ENCODE results near the gene TRIM41.
"Not testable (repeated sequence)": the region's sequence is repeated elsewhere in the genome, so short reads cannot be mapped to it uniquely, and the experiment has no call there.

The TRIM41 gene

GRCh38 chr5:181212934-181213333, 10.1 kb upstream of the TRIM41 start:
- TF ChIP-seq OSR1 (CRISPR knock-in tag; IDR thresholded peaks at IDR 0.05) (no peak), CSRNP3 (CRISPR knock-in tag; IDR thresholded peaks at IDR 0.05) (no peak), SNAI2 (CRISPR knock-in tag; IDR thresholded peaks at IDR 0.05) (no peak), CREB5 (CRISPR knock-in tag; IDR thresholded peaks at IDR 0.05; ENCODE audit: low read depth) (no peak), BACH2 (CRISPR knock-in tag; IDR thresholded peaks at IDR 0.05; ENCODE audit: borderline replicate concordance) (no peak), ESRRG (CRISPR knock-in tag; IDR thresholded peaks at IDR 0.05) (no peak), POU6F1 (CRISPR knock-in tag; IDR thresholded peaks at IDR 0.05; ENCODE audit: borderline replicate concordance, low read depth) (no peak), ZFP30 (CRISPR knock-in tag; IDR thresholded peaks at IDR 0.05) (no peak), ISL1 (CRISPR knock-in tag; IDR thresholded peaks at IDR 0.05) (no peak), TCF4 (CRISPR knock-in tag; IDR thresholded peaks at IDR 0.05; ENCODE audit: borderline replicate concordance) (no peak), GLIS3 (CRISPR knock-in tag; IDR thresholded peaks at IDR 0.05) (no peak), ZC3H10 (CRISPR knock-in tag; IDR thresholded peaks at IDR 0.05) (no peak), ZNF565 (CRISPR knock-in tag; conservative IDR thresholded peaks at IDR 0.05; ENCODE audit: low read depth) (no peak), ARNTL (CRISPR knock-in tag; IDR thresholded peaks at IDR 0.05; ENCODE audit: borderline replicate concordance, low read depth) (no peak), ZFP3 (CRISPR knock-in tag; IDR thresholded peaks at IDR 0.05) (no peak), PPARA (CRISPR knock-in tag; IDR thresholded peaks at IDR 0.05; ENCODE audit: borderline replicate concordance) (no peak), TSHZ2 (CRISPR knock-in tag; IDR thresholded peaks at IDR 0.05) (no peak), TOX (CRISPR knock-in tag; IDR thresholded peaks at IDR 0.05; ENCODE audit: borderline replicate concordance) (no peak)
- no peak for ATAC-seq

GRCh38 chr5:181214249-181214648, 8.8 kb upstream of the TRIM41 start:
- not testable (repeated sequence) for ATAC-seq

- no peak for TF ChIP-seq SNAI2 (CRISPR knock-in tag; IDR thresholded peaks at IDR 0.05)
- no peak for TF ChIP-seq ZFP30 (CRISPR knock-in tag; IDR thresholded peaks at IDR 0.05)
- TF ChIP-seq TCF4 (CRISPR knock-in tag; IDR thresholded peaks at IDR 0.05; ENCODE audit: borderline replicate concordance): no peak
- TF ChIP-seq TOX (CRISPR knock-in tag; IDR thresholded peaks at IDR 0.05; ENCODE audit: borderline replicate concordance): no peak
- TF ChIP-seq CSRNP3 (CRISPR knock-in tag; IDR thresholded peaks at IDR 0.05): no peak
- no peak for TF ChIP-seq POU6F1 (CRISPR knock-in tag; IDR thresholded peaks at IDR 0.05; ENCODE audit: borderline replicate concordance, low read depth)
- TF ChIP-seq OSR1 (CRISPR knock-in tag; IDR thresholded peaks at IDR 0.05): no peak
- ATAC-seq: peak; percentile 51
Measured at GRCh38 chr5:181215997-181216989, 6.8 kb upstream of the TRIM41 start.

Data from SK-N-SH treated with all-trans-retinoic acid at 6 μM for 48 hours (cell line).